Measurements from ENCODE around the gene TRAPPC3L.
"Not testable (repeated sequence)": the region's sequence is repeated elsewhere in the genome, so short reads cannot be mapped to it uniquely, and the experiment has no call there.

Gene TRAPPC3L

DNA sequence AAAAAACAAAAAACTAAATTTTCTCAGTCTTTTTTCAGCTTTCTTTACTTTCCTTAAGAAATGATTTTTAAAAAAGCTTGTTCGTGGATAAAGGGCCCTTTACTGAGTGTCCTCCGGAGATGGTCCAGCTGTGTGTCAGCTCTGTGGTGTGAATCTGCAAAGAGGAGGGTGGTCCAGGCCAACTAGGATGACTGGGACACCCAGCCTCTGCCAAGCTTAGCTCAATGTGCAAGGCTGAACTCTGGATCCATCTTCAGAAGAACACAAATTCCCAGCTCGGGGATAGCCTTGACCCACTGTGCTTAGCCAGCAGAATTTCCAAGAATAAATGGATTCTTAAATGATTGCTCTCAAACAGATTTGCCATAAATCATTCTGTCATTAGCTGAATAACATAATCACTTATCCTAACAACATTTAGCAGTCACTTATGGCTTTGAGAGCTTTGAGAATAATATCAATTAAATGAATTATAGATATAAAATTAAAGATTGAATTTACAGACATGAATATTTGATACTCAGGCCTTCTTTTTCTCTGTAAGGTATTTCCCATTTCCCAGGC is 48.3 kb downstream of the TRAPPC3L start:
- Histone ChIP-seq H3K27me3 (replicated peaks; ENCODE audit: insufficient read depth, low read length) (no peaks in the 10 kb centered on the region), H3K9me2 (replicated peaks; ENCODE audit: insufficient read depth, low read length) (no peaks in the 10 kb centered on the region), H3K4me1 (ENCODE audit: low read length) (no peaks in the 10 kb centered on the region), H4K20me1 (ENCODE audit: insufficient read depth, low read length) (no peaks in the 10 kb centered on the region), H2AFZ (ENCODE audit: low read length) (no peak overlapping the region), H3K4me2 (ENCODE audit: low read depth, low read length) (no peak overlapping the region), H3K4me3 (ENCODE audit: low read length) (no peak overlapping the region), H3F3A (ENCODE audit: insufficient read depth, low read length) (no peaks in the 10 kb centered on the region), H3K9ac (ENCODE audit: low read length) (no peak overlapping the region), H3K9me3 (replicated peaks; ENCODE audit: insufficient read depth, low read length) (no peaks in the 10 kb centered on the region), H3K79me2 (ENCODE audit: low read length) (no peaks in the 10 kb centered on the region), H3K27ac (ENCODE audit: low read length) (no peak overlapping the region), H3K36me3 (replicated peaks; ENCODE audit: insufficient read depth, low read length) (no peaks in the 10 kb centered on the region)
- no peak for DNase-seq
- TF ChIP-seq, protein P1, sequence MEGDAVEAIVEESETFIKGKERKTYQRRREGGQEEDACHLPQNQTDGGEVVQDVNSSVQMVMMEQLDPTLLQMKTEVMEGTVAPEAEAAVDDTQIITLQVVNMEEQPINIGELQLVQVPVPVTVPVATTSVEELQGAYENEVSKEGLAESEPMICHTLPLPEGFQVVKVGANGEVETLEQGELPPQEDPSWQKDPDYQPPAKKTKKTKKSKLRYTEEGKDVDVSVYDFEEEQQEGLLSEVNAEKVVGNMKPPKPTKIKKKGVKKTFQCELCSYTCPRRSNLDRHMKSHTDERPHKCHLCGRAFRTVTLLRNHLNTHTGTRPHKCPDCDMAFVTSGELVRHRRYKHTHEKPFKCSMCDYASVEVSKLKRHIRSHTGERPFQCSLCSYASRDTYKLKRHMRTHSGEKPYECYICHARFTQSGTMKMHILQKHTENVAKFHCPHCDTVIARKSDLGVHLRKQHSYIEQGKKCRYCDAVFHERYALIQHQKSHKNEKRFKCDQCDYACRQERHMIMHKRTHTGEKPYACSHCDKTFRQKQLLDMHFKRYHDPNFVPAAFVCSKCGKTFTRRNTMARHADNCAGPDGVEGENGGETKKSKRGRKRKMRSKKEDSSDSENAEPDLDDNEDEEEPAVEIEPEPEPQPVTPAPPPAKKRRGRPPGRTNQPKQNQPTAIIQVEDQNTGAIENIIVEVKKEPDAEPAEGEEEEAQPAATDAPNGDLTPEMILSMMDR (IDR thresholded peaks at IDR 0.05; ENCODE audit: low read length): no peak
- TF ChIP-seq EZH2phosphoT487 (IDR thresholded peaks at IDR 0.05; ENCODE audit: low read length): no peak
- TF ChIP-seq EZH2 (optimal IDR thresholded peaks at IDR 0.05; ENCODE audit: low read depth, low read length): no peak

DNA sequence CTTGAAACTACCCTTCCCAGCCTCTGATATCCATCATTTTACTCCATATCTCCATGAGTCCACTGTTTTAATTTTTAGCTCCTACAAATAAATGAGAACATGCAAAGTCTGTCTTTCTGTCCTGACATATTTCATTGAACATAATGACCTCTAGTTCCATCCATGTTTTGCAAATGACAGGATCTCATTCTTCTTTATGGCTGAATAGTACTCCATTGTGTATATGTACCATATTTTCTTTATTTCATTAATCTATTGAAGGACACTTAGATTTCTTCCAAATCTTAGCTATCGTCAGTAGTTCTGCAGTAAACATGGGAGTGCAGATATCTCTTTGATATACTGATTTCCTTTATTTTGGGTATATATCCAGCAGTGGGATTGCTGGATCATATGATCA is 50.3 kb downstream of the TRAPPC3L start:
- H3K9ac ChIP-seq (ENCODE audit: low read length); H3K79me2 ChIP-seq (ENCODE audit: low read length); H3F3A ChIP-seq (ENCODE audit: insufficient read depth, low read length); DNase-seq; H3K36me3 ChIP-seq (replicated peaks; ENCODE audit: insufficient read depth, low read length); H3K27ac ChIP-seq (ENCODE audit: low read length); H3K9me3 ChIP-seq (replicated peaks; ENCODE audit: insufficient read depth, low read length); H3K27me3 ChIP-seq (replicated peaks; ENCODE audit: insufficient read depth, low read length); H3K4me2 ChIP-seq (ENCODE audit: low read depth, low read length); H3K4me3 ChIP-seq (ENCODE audit: low read length); H2AFZ ChIP-seq (ENCODE audit: low read length); H3K9me2 ChIP-seq (replicated peaks; ENCODE audit: insufficient read depth, low read length); H3K4me1 ChIP-seq (ENCODE audit: low read length); H4K20me1 ChIP-seq (ENCODE audit: insufficient read depth, low read length): not testable (repeated sequence)

DNA sequence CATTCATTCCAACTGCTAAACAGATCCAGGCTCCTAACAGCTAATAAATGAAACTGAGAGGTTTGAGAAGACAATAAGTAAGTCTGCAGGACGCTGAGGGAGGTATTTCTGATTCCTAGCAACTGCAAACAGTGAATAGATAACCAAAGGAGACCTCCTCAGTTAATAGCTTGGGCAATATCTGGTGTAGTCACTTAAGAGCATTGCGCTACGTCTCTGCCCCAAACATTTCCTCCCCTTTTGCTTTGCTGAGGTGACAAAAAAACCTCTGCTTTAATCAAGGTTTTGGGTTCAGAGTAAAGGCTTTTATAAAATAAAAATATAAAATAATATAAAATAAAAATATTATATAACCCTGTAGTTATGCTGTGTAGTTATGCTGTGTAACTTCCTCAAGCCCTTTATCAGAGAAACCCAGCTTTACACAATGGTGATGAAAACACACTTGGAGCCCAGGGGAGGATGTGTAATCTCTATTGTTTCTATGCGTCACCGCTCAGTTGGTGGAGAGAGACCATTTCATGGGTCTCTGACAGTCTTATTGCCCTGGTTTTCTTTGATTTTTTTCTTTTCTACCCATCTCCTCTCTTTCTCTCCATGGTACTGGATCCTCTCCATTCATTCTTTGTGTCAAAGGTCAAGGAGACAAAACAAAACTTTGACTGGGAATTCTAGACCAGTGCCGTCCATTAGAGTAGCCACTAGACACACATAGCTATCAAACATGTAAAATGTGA is 53.0 kb downstream of the TRAPPC3L start:
- Histone ChIP-seq H3K4me2 (ENCODE audit: low read depth, low read length) (no peak overlapping the region), H3K9me2 (replicated peaks; ENCODE audit: insufficient read depth, low read length) (no peaks in the 10 kb centered on the region), H3K36me3 (replicated peaks; ENCODE audit: insufficient read depth, low read length) (no peaks in the 10 kb centered on the region), H3K9me3 (replicated peaks; ENCODE audit: insufficient read depth, low read length) (no peaks in the 10 kb centered on the region), H3K4me1 (ENCODE audit: low read length) (no peaks in the 10 kb centered on the region), H3K4me3 (ENCODE audit: low read length) (no peak overlapping the region), H4K20me1 (ENCODE audit: insufficient read depth, low read length) (no peaks in the 10 kb centered on the region), H3K79me2 (ENCODE audit: low read length) (no peaks in the 10 kb centered on the region), H3K27ac (ENCODE audit: low read length) (no peak overlapping the region), H2AFZ (ENCODE audit: low read length) (no peak overlapping the region), H3F3A (ENCODE audit: insufficient read depth, low read length) (no peaks in the 10 kb centered on the region), H3K9ac (ENCODE audit: low read length) (no peak overlapping the region), H3K27me3 (replicated peaks; ENCODE audit: insufficient read depth, low read length) (no peaks in the 10 kb centered on the region)
- no peak for DNase-seq
- TF ChIP-seq EZH2phosphoT487 (IDR thresholded peaks at IDR 0.05; ENCODE audit: low read length): no peak
- TF ChIP-seq, protein P1 (IDR thresholded peaks at IDR 0.05; ENCODE audit: low read length): no peak
- TF ChIP-seq EZH2 (optimal IDR thresholded peaks at IDR 0.05; ENCODE audit: low read depth, low read length): no peak
